ENCODE results near the gene TMEM250.

TMEM250 gene

GRCh38 chr9:136111910-136112309 lies 6.8 kb downstream of the TMEM250 start:
- DNase-seq (ENCODE audit: low read depth) = no peak
- H3K4me3 ChIP-seq (ENCODE audit: low read depth, low read length) = no peak overlapping the region
- no peak for TF ChIP-seq CTCF (IDR thresholded peaks at IDR 0.05; ENCODE audit: low read depth, low read length, missing control alignments)

GRCh38 chr9:136111190-136111589 lies 7.5 kb downstream of the TMEM250 start:
- TF ChIP-seq CTCF (IDR thresholded peaks at IDR 0.05; ENCODE audit: low read depth, low read length, missing control alignments) = no peak
- DNase-seq (ENCODE audit: low read depth) = no peak
- no peak overlapping the region for H3K4me3 ChIP-seq (ENCODE audit: low read depth, low read length)

- no peak for DNase-seq (ENCODE audit: low read depth)
- TF ChIP-seq CTCF (IDR thresholded peaks at IDR 0.05; ENCODE audit: low read depth, low read length, missing control alignments) = peak; percentile 27
- H3K4me3 ChIP-seq (ENCODE audit: low read depth, low read length) = peak overlapping the region; percentile 55
Measured at GRCh38 chr9:136110082-136111061, 8.3 kb downstream of the TMEM250 start.

- peak overlapping the region; percentile 55 for H3K4me3 ChIP-seq (ENCODE audit: low read depth, low read length)
- peak; percentile 69 for DNase-seq (ENCODE audit: low read depth)
- TF ChIP-seq CTCF (IDR thresholded peaks at IDR 0.05; ENCODE audit: low read depth, low read length, missing control alignments) = no peak
Measured at GRCh38 chr9:136109351-136110081, 9.2 kb downstream of the TMEM250 start.

GRCh38 chr9:136108648-136109266 lies 9.9 kb downstream of the TMEM250 start:
- peak overlapping the region; percentile 55 for H3K4me3 ChIP-seq (ENCODE audit: low read depth, low read length)
- no peak for DNase-seq (ENCODE audit: low read depth)
- TF ChIP-seq CTCF (IDR thresholded peaks at IDR 0.05; ENCODE audit: low read depth, low read length, missing control alignments) = no peak

GRCh38 chr9:136107953-136108647 lies 10.6 kb downstream of the TMEM250 start:
- H3K4me3 ChIP-seq (ENCODE audit: low read depth, low read length) = no peak overlapping the region
- no peak for TF ChIP-seq CTCF (IDR thresholded peaks at IDR 0.05; ENCODE audit: low read depth, low read length, missing control alignments)
- no peak for DNase-seq (ENCODE audit: low read depth)
